Measurements from ENCODE around the gene RAB31. TPM values are rescaled to one million over a fixed set of nuclear protein-coding genes. Genes with fewer than 3 reads are reported as not detected.

The RAB31 gene
- total RNA-seq, 4 donors from 2014 or later = 22.9 to 98.1 (median 34.3) TPM

DNA sequence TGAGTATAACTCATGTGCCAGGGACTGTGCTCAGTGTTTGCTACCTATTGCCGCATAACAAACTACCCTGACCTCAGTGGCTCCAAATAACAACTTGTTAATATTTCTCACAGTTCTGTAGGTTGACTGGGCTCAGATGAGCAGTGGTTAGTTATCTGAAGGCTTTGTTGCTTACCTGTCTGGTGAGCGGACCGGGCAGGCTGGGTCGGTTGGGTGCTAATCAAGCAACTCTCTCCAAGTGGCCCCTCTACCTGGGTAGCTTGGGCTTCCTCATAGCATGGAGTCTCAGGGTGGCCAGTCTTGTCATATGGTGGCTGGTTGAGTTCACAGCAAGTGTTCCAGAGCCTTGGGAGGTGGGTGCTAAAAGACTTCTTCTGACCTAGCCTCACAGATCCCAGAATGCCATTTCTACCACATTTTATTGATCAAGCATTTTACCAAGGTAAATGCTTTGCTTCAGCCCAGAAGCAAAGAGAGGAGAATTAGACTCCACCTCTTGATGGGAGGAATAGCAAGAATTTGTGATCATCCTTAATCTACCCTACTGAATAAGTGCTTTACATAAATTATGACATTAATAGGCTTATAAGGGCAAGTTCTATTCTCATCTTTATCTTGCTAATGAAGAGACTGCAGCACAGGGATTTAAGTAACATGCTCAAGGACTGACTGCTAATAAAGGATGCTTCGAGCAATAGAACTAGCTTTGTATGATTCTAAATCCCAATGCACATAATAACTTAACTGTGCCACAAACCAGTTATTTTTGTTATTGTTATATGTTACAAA, 16.9 kb downstream of the RAB31 start:
- intact Hi-C loops (cut with DNase I; ENCODE audit: low total_unique reads) = no loop called here
- no peak overlapping the region for H3K27ac ChIP-seq
- no peaks in the 10 kb centered on the region for H3K9me3 ChIP-seq
- no peak overlapping the region for H3K4me3 ChIP-seq
- no peaks in the 10 kb centered on the region for H3K36me3 ChIP-seq
- no peak for TF ChIP-seq POLR2A (IDR thresholded peaks at IDR 0.05)
- TF ChIP-seq, protein P1, sequence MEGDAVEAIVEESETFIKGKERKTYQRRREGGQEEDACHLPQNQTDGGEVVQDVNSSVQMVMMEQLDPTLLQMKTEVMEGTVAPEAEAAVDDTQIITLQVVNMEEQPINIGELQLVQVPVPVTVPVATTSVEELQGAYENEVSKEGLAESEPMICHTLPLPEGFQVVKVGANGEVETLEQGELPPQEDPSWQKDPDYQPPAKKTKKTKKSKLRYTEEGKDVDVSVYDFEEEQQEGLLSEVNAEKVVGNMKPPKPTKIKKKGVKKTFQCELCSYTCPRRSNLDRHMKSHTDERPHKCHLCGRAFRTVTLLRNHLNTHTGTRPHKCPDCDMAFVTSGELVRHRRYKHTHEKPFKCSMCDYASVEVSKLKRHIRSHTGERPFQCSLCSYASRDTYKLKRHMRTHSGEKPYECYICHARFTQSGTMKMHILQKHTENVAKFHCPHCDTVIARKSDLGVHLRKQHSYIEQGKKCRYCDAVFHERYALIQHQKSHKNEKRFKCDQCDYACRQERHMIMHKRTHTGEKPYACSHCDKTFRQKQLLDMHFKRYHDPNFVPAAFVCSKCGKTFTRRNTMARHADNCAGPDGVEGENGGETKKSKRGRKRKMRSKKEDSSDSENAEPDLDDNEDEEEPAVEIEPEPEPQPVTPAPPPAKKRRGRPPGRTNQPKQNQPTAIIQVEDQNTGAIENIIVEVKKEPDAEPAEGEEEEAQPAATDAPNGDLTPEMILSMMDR (IDR thresholded peaks at IDR 0.05) = no peak
- no peaks in the 10 kb centered on the region for H3K27me3 ChIP-seq
- DNase-seq = no peak
- no peaks in the 10 kb centered on the region for H3K4me1 ChIP-seq

DNA sequence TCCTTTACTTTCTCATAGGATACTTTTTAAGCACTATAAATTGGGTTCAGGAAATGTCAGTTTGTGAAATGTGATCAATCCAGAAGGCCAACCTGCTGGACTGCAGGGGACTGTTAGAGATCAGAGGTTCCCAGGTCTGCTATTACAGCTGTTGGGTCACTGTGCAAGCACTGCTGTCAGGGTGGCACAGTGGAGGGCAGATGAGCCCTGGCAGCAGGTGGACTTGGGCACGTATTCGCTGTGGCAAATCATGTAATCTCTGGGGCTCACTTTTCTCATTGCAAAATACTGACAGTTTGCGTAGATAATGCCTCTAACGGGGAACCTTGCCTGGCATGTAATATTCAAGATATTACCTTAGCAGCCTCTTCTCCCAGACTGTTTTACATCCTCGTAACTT, 18.1 kb downstream of the RAB31 start:
- no peak for TF ChIP-seq POLR2A (IDR thresholded peaks at IDR 0.05)
- TF ChIP-seq, protein P1 (IDR thresholded peaks at IDR 0.05) = no peak
- no peak overlapping the region for H3K27ac ChIP-seq
- no peaks in the 10 kb centered on the region for H3K4me1 ChIP-seq
- H3K36me3 ChIP-seq = no peaks in the 10 kb centered on the region
- H3K4me3 ChIP-seq = no peak overlapping the region
- no peaks in the 10 kb centered on the region for H3K9me3 ChIP-seq
- intact Hi-C loops (cut with DNase I; ENCODE audit: low total_unique reads) = no loop called here
- DNase-seq = no peak
- no peaks in the 10 kb centered on the region for H3K27me3 ChIP-seq

DNA sequence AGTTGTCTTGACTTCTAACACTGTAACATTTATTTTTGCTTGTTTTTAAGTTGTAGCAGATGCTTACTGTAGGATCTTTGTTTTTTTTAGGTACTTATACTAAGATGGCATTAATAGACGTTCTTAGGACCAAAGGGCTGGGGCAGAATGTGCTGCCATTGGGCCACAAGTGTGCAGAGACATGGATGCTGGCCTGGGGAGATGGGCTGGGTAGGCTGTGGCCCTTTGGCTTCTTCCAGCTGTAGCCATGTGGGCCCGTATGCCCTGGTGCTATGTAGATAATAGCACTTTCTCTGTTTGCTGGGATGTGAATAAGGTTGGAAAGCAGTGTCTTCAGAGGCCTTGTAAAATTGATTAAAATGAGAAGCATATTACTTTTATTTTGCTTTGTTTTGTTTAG, 18.8 kb downstream of the RAB31 start:
- intact Hi-C loops (cut with DNase I; ENCODE audit: low total_unique reads) = no loop called here
- no peaks in the 10 kb centered on the region for H3K27me3 ChIP-seq
- TF ChIP-seq POLR2A (IDR thresholded peaks at IDR 0.05) = no peak
- TF ChIP-seq, protein P1 (IDR thresholded peaks at IDR 0.05) = no peak

DNA sequence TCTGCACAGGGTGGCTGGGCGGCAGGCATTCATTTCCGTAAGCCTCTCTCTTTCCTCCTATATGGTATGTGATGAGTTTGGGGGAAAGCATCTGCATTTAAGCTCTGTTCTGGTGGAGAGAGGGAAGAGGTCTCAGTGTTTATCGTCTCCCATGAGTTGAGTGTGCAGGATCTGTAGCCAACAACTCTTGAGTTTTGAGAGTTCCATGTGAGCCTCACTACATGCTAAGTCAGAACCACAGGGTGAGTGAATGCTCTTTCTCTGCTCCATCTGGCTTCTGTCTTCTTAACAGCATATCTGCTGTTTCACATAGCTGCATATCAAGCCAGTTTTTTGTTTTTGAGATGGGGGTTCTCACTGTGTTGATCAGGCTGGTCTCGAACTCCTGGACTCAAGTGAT, 22.7 kb downstream of the RAB31 start:
- TF ChIP-seq POLR2A (IDR thresholded peaks at IDR 0.05) = no peak
- TF ChIP-seq, protein P1 (IDR thresholded peaks at IDR 0.05) = no peak
- no peaks in the 10 kb centered on the region for H3K9me3 ChIP-seq
- H3K27me3 ChIP-seq = no peaks in the 10 kb centered on the region
- H3K4me1 ChIP-seq = no peaks in the 10 kb centered on the region
- H3K36me3 ChIP-seq = no peaks in the 10 kb centered on the region
- H3K27ac ChIP-seq = peak overlapping the region; percentile 68 to 70
- no peak overlapping the region for H3K4me3 ChIP-seq
- DNase-seq = no peak
- intact Hi-C loops (cut with DNase I; ENCODE audit: low total_unique reads) = no loop called here

More for the DNA sequence above, 18.8 kb downstream of the RAB31 start:
- H3K4me3 ChIP-seq = no peak overlapping the region
- no peaks in the 10 kb centered on the region for H3K9me3 ChIP-seq
- DNase-seq = no peak
- no peak overlapping the region for H3K27ac ChIP-seq
- no peaks in the 10 kb centered on the region for H3K4me1 ChIP-seq
- H3K36me3 ChIP-seq = no peaks in the 10 kb centered on the region

DNA sequence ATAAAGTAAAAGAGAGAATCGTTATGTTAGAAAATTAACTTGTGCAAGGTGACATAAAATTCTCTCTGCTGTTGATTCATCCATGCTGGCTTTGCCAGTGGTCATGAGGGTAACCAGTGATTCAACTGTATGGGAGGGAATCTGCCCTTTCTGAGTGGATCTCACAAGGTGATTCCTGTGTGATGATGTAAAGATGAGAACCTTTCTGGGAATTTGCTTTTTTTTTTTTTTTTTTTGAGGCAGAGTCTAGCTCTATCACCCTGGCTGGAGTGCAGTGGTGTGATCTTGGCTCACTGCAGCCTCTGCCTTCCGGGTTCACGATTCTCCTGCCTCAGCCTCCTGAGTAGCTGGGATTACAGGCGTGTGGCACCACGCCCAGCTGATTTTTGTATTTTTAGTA, 23.3 kb downstream of the RAB31 start:
- peak in 1 of 2 donors; percentile 72 for DNase-seq
- no peaks in the 10 kb centered on the region for H3K36me3 ChIP-seq
- H3K27ac ChIP-seq = peak overlapping the region; percentile 68 to 70
- no peaks in the 10 kb centered on the region for H3K9me3 ChIP-seq
- H3K4me3 ChIP-seq = no peak overlapping the region
- intact Hi-C loops (cut with DNase I; ENCODE audit: low total_unique reads) = no loop called here
- TF ChIP-seq, protein P1 (IDR thresholded peaks at IDR 0.05) = no peak
- no peak for TF ChIP-seq POLR2A (IDR thresholded peaks at IDR 0.05)
- H3K27me3 ChIP-seq = no peaks in the 10 kb centered on the region
- H3K4me1 ChIP-seq = no peaks in the 10 kb centered on the region

Data from uterus (tissue), 4 donors.